Activated CD4-positive, CD25-positive, alpha-beta regulatory T cell treated with anti-CD3 and anti-CD28 coated beads, Interleukin-2, amount 50 U/mL, for 24 hours (primary cell): ENCODE results near the gene ADGRD1.

ENCODE experiments used
- ATAC-seq, 2 donors: fragments of 150-1000 bp; cut with Tn5 transposase; one replicate each; pipeline ENCODE4 v1.10.0; 2021; ENCODE audit warnings: mild to moderate bottlenecking in 1 of 2, moderate library complexity in 1 of 2

The ADGRD1 gene

DNA sequence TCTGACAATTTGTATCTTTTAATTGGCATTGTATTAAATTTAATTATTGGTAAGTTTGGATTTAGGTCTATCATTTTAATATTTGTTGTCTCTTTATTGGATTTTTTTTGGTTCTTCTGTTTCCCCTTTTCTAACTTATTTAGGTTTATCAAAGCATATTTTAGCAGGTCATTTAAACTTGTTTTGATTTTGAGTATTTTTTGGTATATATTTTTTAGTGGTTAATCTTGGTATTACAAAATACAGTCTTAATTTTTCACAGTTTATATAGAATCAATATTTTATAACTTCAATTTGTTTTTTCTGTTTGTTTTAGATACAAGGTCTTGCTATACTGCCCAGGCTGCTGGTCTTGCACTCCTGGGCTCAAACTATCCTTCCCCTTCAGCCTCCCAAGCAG lies 15.5 kb upstream of the ADGRD1 start:
- ATAC-seq: no peak

DNA sequence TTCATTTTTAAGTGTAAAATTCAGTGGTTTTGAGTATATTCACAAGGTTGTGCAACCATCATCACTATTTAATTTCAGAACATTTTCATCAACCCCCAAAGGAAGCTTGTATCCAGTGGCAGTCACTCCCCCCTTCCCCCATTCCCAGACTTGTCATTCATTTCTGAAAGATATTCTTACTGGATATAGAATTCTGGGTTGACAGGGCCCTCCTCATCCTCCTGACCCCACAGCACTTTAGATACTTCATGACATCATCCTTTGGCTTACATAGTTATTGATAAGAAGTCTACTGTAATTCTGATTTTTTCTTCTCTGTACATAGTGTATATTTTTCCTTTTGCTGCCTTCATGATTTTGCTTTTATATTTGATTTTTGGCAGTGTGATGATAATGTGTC lies 8.8 kb upstream of the ADGRD1 start:
- ATAC-seq: no peak

DNA sequence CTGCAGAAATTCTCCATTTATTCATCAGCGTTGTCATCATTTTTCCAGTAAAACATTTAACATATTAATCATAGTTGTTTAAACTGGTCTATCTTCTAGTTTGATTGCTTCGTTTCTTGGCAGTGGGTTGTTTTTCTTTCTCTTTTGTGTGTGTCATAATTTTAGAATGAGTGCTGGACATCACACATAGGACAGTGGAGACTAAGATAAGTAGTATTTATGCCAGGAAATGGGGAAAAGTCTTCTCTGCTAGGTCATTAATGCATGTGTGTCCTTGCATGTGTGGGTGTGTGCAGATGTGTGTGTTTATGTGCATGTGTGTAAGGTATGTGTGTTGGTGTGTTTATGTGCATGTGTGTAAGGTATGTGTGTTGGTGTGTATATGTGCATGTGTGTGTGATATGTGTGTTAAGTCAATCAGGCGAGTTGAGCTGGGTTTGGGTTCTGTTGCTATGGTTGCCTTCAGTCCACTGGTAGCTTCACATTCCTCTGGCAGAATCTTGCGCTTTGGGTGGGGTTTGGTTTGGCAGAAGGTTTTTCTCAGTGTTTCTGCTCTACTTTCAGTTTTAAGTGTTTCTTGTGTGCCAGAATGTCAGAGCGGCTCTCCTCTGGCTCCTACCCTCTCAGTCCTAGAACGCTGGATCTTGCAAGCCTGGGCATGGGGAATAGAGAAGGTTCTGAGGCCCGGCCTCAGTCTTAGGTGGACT lies 7.8 kb upstream of the ADGRD1 start:
- ATAC-seq: no peak

DNA sequence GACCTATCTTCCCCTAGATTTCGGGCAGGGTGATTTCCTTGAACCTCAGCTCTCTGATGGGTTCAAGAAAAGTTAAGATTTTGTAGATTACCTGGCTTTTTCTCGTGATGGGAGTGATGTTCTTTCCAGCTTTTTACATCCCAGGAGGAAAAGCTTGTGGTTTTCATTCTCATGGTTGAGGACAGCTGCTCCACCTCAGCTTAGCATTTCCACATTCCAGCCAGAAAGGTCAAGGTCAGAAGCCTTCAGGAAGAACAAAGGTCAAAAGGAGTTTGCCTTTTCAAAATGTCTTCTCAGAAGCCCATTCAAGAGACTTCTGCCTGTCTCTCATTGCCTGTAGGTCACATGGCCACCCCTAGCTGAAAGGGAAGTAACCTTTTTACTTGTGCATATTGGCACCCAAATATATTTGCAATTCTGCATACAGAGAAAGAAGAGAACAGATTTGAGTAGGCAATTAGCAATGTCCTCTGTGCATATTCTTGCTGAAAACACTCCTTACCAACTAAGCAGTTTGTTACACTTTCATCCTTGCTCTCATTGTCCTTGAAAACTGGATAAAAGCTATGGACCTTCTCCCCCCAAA lies 6.6 kb upstream of the ADGRD1 start:
- ATAC-seq: no peak

- no peak for ATAC-seq
These were observed 5.6 kb upstream of the ADGRD1 start for GRCh38 chr12:130948136-130948535.

DNA sequence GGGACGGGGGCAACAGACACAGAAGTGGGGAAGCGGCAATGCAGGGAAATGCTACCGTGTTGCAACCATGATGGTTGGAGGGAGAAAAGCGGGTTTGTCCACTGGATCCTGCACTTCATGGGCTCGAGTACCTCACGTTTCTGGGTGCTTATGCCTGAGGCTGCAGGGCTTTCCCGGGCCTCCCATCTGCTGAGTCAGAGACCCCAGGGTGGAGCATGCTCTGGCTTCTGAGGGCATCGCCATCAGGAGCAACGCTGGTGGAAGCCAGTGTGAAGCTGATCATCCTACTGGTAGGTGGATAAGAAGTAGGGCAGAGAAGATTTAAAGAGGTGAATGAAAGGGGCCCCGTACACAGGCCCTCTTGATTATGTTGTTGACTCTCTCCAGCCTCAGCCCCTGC lies 5.0 kb upstream of the ADGRD1 start:
- no peak for ATAC-seq

GRCh38 chr12:130949806-130950205 lies 3.9 kb upstream of the ADGRD1 start:
- ATAC-seq: no peak

GRCh38 chr12:130951636-130952035 lies 2.1 kb upstream of the ADGRD1 start:
- ATAC-seq: no peak

GRCh38 chr12:130952171-130952954 lies 1.3 kb upstream of the ADGRD1 start:
- no peak for ATAC-seq

- ATAC-seq: no peak
These were observed 781 bp downstream of the ADGRD1 start for GRCh38 chr12:130954544-130954831.

DNA sequence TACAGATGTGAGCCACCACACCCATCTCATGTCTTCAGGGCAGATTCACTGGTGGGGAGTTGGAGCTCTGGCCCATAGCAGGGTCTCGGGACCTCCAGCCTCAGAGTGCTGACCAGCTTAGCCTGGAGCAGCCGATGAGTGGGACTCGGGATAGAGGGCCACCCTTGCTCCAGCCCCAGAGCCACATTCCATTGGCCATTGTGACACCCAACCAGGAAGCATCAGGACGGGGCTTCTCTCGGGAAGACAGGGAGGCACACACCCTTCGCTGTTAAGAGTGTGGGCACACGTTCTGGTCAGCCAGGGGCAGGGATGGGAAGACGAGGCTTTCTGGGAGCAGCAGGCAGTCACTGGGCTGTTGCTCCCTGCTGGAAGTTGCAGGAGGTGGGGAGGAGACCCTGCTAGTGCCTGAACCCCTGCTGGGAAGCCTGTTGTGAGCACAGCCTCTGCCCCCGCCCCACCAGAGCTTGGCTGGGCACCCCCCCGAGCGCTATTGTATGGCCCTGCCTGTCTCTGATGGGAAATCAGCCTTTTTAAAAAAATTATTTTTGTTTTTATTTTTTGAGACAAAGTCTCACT lies 1.6 kb downstream of the ADGRD1 start:
- no peak for ATAC-seq

DNA sequence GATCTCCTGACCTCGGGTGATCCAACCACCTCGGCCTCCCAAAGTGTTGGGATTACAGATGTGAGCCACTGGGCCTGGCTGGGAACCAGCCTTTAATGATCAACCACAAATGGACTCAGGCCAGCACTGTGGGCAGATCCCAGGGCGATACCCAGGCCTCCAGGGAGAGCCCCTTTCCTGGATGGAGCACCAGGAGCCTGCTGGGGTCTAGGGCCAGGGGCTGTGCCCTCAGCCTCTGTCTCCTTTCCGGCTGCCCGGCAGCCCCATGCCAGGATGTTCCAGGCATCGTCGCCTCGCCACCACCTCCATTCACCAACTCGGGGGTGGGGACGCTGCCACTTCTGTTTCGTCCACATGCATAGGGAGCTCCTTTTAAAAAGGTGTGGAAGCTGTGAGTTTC lies 2.3 kb downstream of the ADGRD1 start:
- no peak for ATAC-seq

- no peak for ATAC-seq
These were observed 3.0 kb downstream of the ADGRD1 start for GRCh38 chr12:130956456-130957303.

GRCh38 chr12:130957304-130957621 lies 3.6 kb downstream of the ADGRD1 start:
- no peak for ATAC-seq

DNA sequence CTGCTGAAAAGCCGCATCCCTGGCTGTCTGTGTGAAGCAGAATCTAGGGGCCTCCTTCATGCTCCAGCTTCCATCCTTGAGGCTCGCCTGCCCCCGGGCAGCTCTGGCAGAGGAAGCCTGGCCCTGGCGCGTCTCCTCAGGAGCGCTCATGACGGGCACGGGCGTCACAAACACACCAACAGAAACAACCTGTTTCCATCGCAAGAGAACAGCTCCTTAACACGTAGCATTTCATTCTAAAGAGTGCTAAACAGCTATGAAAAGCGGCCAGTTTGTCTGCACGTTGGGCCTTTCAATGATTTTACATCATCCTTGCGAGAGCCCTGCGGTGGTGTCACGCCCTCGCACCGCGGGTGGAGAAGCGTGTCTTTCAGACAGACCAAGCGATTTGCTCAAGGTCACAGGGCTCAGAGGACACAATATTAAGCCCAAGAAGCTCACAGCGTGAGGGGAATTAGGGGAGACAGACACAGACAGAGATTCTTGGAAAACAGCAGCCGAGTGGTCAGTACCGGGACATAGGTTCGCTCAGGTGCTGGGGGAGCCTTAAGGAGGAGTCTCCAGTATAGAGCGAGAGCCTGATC lies 4.9 kb downstream of the ADGRD1 start:
- no peak for ATAC-seq

DNA sequence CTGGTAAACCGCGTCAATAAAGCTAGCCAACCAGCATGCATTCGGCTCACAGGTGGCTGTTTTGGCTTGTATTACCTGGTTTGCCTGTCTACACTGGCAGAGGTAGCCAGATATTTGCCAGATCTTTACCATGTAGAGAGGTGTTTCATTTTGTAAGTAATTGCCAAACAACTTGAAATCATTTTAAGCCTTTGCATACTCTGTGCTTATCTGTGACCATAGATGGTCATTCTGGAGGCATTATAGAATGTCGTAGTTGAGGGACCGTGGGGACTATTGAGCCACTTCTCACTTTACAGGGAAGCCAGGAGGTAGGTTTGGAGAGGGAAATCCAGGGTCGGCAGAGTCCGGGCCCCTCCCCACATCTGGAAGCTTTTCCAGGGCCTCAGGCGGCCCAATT lies 5.9 kb downstream of the ADGRD1 start:
- no peak for ATAC-seq

- no peak for ATAC-seq
These were observed 6.4 kb downstream of the ADGRD1 start for GRCh38 chr12:130960058-130960457.

DNA sequence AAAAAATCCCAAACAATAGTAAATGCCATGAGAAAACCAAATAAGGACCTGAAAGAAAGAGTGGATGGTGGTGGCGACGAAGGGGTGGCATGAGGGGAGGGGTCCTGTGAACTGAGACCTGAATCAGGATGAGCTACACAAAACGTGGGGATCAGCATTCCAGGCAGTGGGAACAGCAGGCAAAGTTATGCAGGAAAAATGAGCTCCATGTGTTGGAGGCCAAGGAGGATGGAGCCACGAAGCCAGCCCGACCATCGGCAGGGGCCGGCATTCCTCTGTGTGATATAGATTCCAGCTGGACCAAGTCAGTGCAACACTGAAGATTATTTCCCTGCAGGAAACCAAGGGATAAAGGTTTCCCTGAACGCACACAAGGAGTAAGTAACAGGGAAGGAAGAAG lies 7.1 kb downstream of the ADGRD1 start:
- no peak for ATAC-seq

- no peak for ATAC-seq
These were observed 8.3 kb downstream of the ADGRD1 start for GRCh38 chr12:130961921-130962451.

GRCh38 chr12:130965214-130965613 lies 11.5 kb downstream of the ADGRD1 start:
- no peak for ATAC-seq

- ATAC-seq: no peak
These were observed 12.0 kb downstream of the ADGRD1 start for GRCh38 chr12:130965668-130966067.

GRCh38 chr12:130966443-130967030 lies 12.8 kb downstream of the ADGRD1 start:
- ATAC-seq: no peak
